Measurements from ENCODE around the gene GDI1.

The GDI1 gene

GRCh38 chrX:154441564-154441963 is 4.6 kb downstream of the GDI1 start:
- H3K9me3 ChIP-seq (ENCODE audit: insufficient read depth, low read length) = no peaks in the 10 kb centered on the region
- no peaks in the 10 kb centered on the region for H3K4me1 ChIP-seq (ENCODE audit: insufficient read depth, insufficient read length)
- no peak overlapping the region for H3K4me3 ChIP-seq (ENCODE audit: insufficient read length, low read depth)
- no peaks in the 10 kb centered on the region for H3K27me3 ChIP-seq (ENCODE audit: insufficient read depth, insufficient read length)
- no peak for TF ChIP-seq SUZ12 (IDR thresholded peaks at IDR 0.05; ENCODE audit: extremely low read depth, insufficient read depth, insufficient read length)
- no peak overlapping the region for H3K9ac ChIP-seq (ENCODE audit: insufficient read length, low read depth)
- DNase-seq (ENCODE audit: low read depth, low spot score) = no peak
- H3K36me3 ChIP-seq (ENCODE audit: insufficient read depth, insufficient read length, low read length) = peaks cover 52% of the 10 kb centered on the region

GRCh38 chrX:154441984-154442707 is 5.2 kb downstream of the GDI1 start:
- Histone ChIP-seq H3K9me3 (ENCODE audit: insufficient read depth, low read length) (no peaks in the 10 kb centered on the region), H3K4me3 (ENCODE audit: insufficient read length, low read depth) (no peak overlapping the region), H3K36me3 (ENCODE audit: insufficient read depth, insufficient read length, low read length) (peaks cover 58% of the 10 kb centered on the region), H3K27me3 (ENCODE audit: insufficient read depth, insufficient read length) (no peaks in the 10 kb centered on the region), H3K4me1 (ENCODE audit: insufficient read depth, insufficient read length) (no peaks in the 10 kb centered on the region), H3K9ac (ENCODE audit: insufficient read length, low read depth) (no peak overlapping the region)
- no peak for TF ChIP-seq SUZ12 (IDR thresholded peaks at IDR 0.05; ENCODE audit: extremely low read depth, insufficient read depth, insufficient read length)
- no peak for TF ChIP-seq ZNF274 (IDR thresholded peaks at IDR 0.05; ENCODE audit: low read depth, low read length)
- no peak for TF ChIP-seq YY1 (IDR thresholded peaks at IDR 0.05; ENCODE audit: insufficient read depth, insufficient read length)
- no peak for DNase-seq (ENCODE audit: low read depth, low spot score)

GRCh38 chrX:154443479-154443910 is 6.5 kb downstream of the GDI1 start:
- no peaks in the 10 kb centered on the region for H3K4me1 ChIP-seq (ENCODE audit: insufficient read depth, insufficient read length)
- no peaks in the 10 kb centered on the region for H3K9me3 ChIP-seq (ENCODE audit: insufficient read depth, low read length)
- peak overlapping the region; percentile 10 for H3K9ac ChIP-seq (ENCODE audit: insufficient read length, low read depth)
- peaks cover 58% of the 10 kb centered on the region for H3K36me3 ChIP-seq (ENCODE audit: insufficient read depth, insufficient read length, low read length)
- H3K4me3 ChIP-seq (ENCODE audit: insufficient read length, low read depth) = no peak overlapping the region
- no peak for DNase-seq (ENCODE audit: low read depth, low spot score)
- TF ChIP-seq SUZ12 (IDR thresholded peaks at IDR 0.05; ENCODE audit: extremely low read depth, insufficient read depth, insufficient read length) (no peak), YY1 (IDR thresholded peaks at IDR 0.05; ENCODE audit: insufficient read depth, insufficient read length) (no peak), ZNF274 (IDR thresholded peaks at IDR 0.05; ENCODE audit: low read depth, low read length) (no peak)
- no peaks in the 10 kb centered on the region for H3K27me3 ChIP-seq (ENCODE audit: insufficient read depth, insufficient read length)

- H3K4me3 ChIP-seq (ENCODE audit: insufficient read length, low read depth) = peak within 1 kb of the TSS; percentile 28
- H3K4me1 ChIP-seq (ENCODE audit: insufficient read depth, insufficient read length) = no peaks in the 10 kb centered on the region
- H3K9me3 ChIP-seq (ENCODE audit: insufficient read depth, low read length) = no peaks in the 10 kb centered on the region
- no peaks in the 10 kb centered on the region for H3K27me3 ChIP-seq (ENCODE audit: insufficient read depth, insufficient read length)
- H3K36me3 ChIP-seq (ENCODE audit: insufficient read depth, insufficient read length, low read length) = peaks cover 58% of the 10 kb centered on the region
- DNase-seq (ENCODE audit: low read depth, low spot score) = no peak
- H3K9ac ChIP-seq (ENCODE audit: insufficient read length, low read depth) = peak within 1 kb of the TSS; percentile 80
- TF ChIP-seq SUZ12 (IDR thresholded peaks at IDR 0.05; ENCODE audit: extremely low read depth, insufficient read depth, insufficient read length) (no peak), YY1 (IDR thresholded peaks at IDR 0.05; ENCODE audit: insufficient read depth, insufficient read length) (no peak), ZNF274 (IDR thresholded peaks at IDR 0.05; ENCODE audit: low read depth, low read length) (no peak)
Measured at GRCh38 chrX:154443992-154444754, 7.2 kb downstream of the GDI1 start, which contains the start of gene FAM50A. Gene FAM50A (plus strand): TSS chrX:154444141. CDS start chrX:154444236, 95 bp downstream.

- DNase-seq (ENCODE audit: low read depth, low spot score) = no peak
- Histone ChIP-seq H3K27me3 (ENCODE audit: insufficient read depth, insufficient read length) (no peaks in the 10 kb centered on the region), H3K4me1 (ENCODE audit: insufficient read depth, insufficient read length) (no peaks in the 10 kb centered on the region), H3K9ac (ENCODE audit: insufficient read length, low read depth) (peak overlapping the region; percentile 80), H3K4me3 (ENCODE audit: insufficient read length, low read depth) (peak overlapping the region; percentile 28), H3K36me3 (ENCODE audit: insufficient read depth, insufficient read length, low read length) (peaks cover 59% of the 10 kb centered on the region), H3K9me3 (ENCODE audit: insufficient read depth, low read length) (no peaks in the 10 kb centered on the region)
- TF ChIP-seq SUZ12 (IDR thresholded peaks at IDR 0.05; ENCODE audit: extremely low read depth, insufficient read depth, insufficient read length) = no peak
- TF ChIP-seq YY1 (IDR thresholded peaks at IDR 0.05; ENCODE audit: insufficient read depth, insufficient read length) = no peak
- no peak for TF ChIP-seq ZNF274 (IDR thresholded peaks at IDR 0.05; ENCODE audit: low read depth, low read length)
Measured at GRCh38 chrX:154444755-154445246, 7.8 kb downstream of the GDI1 start.

GRCh38 chrX:154445776-154446175 is 8.8 kb downstream of the GDI1 start:
- DNase-seq (ENCODE audit: low read depth, low spot score) = no peak
- H3K9me3 ChIP-seq (ENCODE audit: insufficient read depth, low read length) = no peaks in the 10 kb centered on the region
- H3K9ac ChIP-seq (ENCODE audit: insufficient read length, low read depth) = no peak overlapping the region
- peaks cover 57% of the 10 kb centered on the region for H3K36me3 ChIP-seq (ENCODE audit: insufficient read depth, insufficient read length, low read length)
- no peak for TF ChIP-seq SUZ12 (IDR thresholded peaks at IDR 0.05; ENCODE audit: extremely low read depth, insufficient read depth, insufficient read length)
- no peak overlapping the region for H3K4me3 ChIP-seq (ENCODE audit: insufficient read length, low read depth)
- H3K27me3 ChIP-seq (ENCODE audit: insufficient read depth, insufficient read length) = no peaks in the 10 kb centered on the region
- H3K4me1 ChIP-seq (ENCODE audit: insufficient read depth, insufficient read length) = no peaks in the 10 kb centered on the region

- Histone ChIP-seq H3K9me3 (ENCODE audit: insufficient read depth, low read length) (no peaks in the 10 kb centered on the region), H3K36me3 (ENCODE audit: insufficient read depth, insufficient read length, low read length) (peaks cover 54% of the 10 kb centered on the region), H3K27me3 (ENCODE audit: insufficient read depth, insufficient read length) (no peaks in the 10 kb centered on the region), H3K4me3 (ENCODE audit: insufficient read length, low read depth) (no peak overlapping the region), H3K9ac (ENCODE audit: insufficient read length, low read depth) (no peak overlapping the region), H3K4me1 (ENCODE audit: insufficient read depth, insufficient read length) (no peaks in the 10 kb centered on the region)
- DNase-seq (ENCODE audit: low read depth, low spot score) = no peak
- no peak for TF ChIP-seq SUZ12 (IDR thresholded peaks at IDR 0.05; ENCODE audit: extremely low read depth, insufficient read depth, insufficient read length)
- TF ChIP-seq ZNF274 (IDR thresholded peaks at IDR 0.05; ENCODE audit: low read depth, low read length) = no peak
- TF ChIP-seq YY1 (IDR thresholded peaks at IDR 0.05; ENCODE audit: insufficient read depth, insufficient read length) = no peak
Measured at GRCh38 chrX:154446430-154446829, 9.5 kb downstream of the GDI1 start.
